Ammon's horn (tissue), 1 donor: Measurements from ENCODE around the gene ACD.

Source experiments
- DNase-seq: peaks from one replicate; pipeline ENCODE4 v3.0.0-alpha.2; 2016; ENCODE audit warnings: low spot score

ACD gene

DNA sequence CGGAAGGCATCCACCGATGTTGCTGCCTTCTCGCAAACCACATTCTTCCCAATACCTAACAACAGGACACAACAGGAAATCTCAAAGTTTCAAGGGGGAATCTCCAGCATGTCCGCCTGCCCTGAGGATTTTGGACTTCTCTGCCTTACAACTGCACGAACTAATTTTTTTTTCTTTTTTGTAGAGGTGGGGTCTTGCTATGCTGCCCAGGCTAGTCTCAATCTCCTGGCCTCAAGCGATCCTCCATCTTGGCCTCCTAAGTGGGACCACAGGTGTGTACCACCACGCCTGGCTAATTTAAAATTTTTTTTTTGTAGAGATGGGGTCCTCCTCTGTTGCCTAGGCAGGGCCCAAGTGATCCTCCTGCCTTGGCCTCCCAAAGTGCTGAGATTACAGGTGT, 15.9 kb upstream of the ACD start:
- no peak for DNase-seq

DNA sequence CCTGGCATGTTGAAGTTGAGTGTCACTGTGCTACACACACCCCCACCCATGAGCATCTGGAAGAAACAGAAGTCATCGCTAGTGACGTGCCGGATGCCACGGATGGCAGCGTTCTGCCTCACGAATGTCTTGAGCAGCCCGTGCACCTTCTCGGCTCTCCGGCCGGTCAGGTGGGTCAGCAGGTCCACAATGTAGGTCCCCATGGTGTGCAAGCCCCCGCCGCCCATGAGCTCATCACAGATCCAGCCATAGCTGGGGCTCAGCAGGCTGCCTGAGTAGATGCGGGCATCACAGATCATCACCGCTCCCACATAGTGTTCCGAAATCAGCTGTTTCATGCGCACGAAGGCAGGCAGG, 15.5 kb upstream of the ACD start:
- peak; percentile 15 for DNase-seq

DNA sequence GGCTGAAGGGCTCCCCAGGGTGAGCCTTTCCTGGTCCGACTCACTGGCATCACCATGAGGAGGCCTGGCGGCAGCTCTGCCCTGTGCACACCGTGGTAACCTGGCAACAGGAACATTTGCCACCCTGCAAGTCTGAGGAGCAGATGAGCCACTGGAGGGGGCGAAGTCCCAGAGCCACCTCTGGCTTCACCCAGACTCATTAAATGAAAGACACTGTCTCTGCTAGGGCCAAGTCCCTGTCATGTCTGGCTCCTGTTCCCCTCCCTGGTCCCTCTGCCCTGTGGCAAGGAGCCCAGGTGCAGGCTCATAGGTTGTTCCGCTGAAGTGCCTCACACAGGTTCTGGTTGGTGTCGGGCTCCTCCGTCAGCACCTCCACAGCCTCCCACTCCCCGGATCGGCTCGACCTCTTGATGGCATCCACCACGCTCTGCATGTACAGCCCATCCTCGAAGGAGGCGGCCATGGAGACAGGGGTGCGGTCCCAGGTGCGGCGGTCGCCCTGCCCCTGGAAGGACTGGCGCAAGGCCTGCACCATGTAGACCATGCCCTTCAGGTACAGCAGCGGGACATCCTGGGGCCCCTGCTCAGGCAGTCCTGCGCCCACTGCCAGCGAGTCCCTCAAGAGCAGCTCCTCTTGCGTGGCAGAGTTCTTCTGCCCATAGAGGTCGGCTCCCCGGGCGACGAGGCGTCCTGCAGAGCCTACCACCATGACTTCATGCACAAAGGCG, 15.0 kb upstream of the ACD start:
- DNase-seq, result no peak

DNA sequence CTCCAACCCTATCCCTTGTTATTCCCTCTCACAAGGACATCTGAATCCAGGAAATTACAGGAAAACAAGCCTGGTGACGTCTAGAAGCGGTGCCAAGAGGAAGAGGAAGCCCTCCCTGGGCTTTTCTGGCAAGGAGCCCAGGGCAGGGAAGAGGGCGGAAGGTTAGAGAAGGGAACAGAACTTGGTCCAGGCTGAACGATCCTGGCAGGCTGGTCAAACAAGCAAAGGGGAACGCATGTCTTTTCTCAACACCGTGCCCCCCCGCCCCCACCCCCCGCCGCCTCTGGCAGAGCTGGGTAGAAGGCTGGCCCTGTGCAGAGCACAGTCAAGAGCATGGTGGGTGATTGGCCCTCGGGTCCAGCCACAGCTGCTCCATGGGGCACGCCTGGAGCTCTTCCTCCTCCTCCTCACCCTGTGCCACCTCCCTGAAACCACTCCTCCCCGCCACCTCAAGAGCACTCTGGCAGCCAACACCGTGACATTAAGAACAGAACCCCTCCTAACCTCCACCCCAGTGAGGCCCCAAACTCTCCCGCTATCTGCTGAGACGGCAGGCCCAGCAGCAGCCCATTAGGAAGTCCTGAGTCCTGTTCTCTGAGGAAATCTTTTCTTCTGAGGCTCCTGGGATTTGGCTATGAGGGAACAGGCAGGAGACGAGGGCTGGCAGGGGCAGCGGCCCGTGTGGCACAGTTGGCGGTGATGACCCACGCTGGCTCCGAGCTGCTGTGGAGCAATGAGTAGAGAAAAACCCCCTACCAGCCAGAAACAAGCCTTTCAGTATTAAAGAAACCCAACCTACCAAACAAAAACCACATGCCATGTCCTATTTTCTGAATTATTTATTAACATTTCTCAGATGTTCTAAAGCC, 13.9 kb upstream of the ACD start:
- DNase-seq, result peak; percentile 69

DNA sequence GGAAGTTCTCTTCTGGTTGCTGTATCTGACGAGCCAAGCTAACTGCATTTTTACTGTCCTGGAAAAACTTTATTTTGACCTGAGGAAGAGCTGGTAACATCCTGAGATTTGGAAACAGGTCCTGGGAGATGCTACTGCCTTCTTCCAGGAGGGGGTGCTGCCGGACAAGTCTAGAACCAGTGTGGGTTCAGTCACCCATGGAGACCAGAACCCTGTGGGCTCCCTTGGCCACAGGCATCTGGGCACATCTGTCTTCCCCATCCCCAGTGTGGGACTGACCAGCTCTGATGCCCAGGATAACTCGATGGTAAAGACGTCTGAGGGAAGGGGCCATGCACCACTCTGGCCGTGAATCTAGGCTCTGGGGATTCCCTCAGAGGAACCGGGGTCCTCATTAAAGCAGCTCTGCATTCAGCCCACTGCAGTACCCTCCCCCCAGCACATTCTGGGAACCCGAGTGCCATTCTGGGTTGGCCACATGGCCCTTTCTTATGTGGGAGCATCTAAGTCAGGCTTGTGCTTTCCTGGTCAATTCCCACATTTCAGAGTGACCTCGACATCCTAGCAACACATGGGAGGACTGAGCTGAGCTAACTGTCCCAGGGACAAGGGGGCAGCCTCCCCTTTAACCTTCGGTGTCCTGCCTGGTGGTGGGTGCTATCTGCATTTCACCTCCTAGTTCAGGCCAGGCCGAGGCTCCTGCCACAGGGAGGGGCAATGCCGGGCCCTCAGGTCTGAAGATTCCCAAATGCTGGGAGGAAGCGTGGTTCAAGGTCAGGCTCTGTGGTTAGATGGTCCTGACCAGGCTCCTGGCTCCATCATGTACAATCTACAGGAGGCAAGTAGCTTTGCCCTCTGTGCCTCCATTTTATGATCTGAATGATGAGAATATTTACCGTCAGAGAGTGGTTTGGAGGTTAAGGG, 12.9 kb upstream of the ACD start:
- DNase-seq, result peak; percentile 77

DNA sequence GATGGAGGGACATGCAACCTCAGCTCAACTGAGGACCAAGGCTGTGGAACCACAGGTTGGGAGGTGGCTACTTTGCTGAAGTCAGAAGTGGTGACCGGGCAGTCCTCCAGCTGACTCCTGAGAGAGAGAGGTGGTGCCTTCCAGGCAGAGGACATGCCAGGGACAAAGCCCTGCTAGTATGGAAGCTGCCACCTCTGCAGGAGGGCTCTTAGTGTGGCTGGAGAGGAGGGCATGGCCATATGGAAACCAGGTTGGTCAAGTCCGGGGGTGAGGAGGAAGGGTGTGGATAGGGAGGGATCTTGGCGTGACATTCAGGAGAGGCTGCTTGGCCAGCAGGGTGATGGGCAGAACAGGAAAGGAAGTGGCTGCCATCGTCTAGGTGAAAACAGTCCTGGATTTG, 12.2 kb upstream of the ACD start:
- DNase-seq, result no peak

DNA sequence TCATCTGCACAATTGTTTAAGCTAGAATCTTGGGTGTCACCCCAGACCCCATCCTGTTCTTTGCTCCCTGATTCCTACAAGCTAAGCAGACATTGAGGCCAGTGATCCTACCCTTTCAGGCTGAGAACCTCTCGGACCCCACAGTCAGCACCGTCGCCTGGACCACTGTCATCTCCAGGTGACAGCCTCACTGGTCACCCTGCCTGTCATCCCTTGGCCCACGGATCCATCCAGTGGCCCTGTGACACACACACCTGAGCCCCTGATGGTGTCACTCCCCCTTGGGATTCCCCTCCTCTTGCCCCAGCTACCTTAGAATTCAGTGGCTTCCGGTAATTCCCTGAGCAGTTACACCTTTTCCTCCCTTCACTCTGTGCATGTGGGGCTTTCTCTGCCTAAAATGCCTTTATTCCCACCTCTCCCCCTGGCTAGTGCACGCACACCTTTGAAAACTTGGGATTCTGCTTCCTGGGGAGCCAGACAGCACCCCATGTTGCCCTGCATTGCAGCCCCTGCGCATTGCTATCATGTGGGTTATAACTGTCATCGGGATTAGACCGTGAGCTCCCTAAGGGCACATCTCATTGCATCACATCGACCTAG, 9.5 kb upstream of the ACD start:
- no peak for DNase-seq

DNA sequence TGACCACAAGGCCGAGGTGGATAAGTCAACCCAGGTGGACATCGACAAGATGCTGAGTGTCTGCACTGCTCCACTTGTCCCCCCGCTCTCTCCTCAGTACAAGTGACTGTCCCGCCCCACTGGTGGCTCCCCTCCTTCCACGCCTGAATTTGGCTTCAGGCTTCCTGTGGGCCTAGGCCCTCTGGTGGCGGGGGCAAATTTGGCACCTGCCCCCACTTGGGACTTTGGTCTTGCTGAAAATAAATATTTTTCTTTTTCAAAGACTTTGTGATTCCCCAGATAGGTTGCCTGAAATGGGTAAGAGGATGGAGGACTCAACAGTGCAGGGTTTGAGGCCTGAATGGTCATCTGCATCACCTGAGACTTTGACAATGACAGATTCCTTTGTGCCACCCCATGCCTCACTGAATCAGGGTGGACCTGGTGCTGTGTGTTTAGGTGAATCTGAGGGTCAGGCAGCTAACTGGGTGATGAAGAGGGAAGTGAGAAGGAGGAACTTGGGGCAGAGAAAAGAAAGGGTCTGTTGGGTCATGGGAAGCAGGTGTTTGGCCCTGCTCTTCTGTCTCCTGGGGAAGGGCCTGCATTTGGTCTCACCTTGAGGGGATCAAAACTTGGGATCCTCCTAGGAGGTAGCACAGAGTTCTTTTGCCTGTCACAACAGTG, 8.6 kb upstream of the ACD start:
- DNase-seq, result no peak

DNA sequence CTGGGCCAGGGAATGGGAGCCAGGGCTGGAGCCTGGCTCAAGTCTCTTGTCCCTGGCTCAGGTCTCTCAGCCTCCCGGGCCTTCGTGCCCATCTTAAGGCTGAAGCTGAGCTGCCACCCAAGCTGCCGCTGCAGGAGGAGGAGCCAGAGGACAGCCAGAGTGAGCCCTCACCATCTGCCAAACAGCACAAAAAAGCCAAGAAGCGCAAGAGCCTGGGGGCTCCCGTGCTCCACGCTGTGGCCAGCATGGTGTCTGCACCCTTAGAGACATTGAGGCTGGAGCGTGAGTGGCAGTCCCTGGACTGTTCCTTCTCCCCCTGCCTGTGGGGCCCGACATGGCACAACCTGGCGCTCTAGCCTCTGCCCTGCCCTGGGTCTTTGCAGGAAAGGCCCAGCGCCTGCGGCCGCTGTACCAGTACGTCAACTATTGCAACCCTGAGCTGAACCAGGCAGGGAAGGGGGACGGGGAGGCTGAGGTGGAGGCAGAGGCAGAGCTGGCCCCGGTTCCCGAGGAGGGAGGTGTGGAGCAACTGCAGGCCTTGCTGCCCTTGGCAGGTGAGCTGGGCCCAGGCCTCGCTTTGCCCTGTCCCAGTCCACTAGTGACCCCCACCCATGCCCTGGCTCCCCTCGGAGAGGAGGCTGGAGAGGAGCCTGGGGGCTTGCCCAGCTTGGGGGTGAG, 7.9 kb upstream of the ACD start:
- peak; percentile 94 for DNase-seq

DNA sequence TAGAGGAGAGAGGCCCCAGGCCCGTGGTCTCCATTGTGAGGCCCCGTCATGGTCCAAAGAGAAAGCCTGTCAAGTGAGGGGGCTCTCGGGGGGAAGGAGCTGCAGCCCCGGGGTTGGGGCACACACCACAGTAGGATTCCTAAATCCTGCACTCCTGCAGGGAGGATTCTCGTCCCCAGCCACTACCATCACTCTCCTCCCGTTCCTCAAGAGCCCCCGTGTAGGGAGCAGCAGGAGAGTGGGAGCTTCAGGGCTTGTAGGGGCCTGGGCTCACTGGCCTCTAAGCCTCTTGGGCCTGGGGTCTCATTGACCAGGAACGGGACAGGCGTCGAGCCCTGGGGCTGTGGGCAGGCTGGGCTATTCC, 7.4 kb upstream of the ACD start:
- DNase-seq, result no peak

DNA sequence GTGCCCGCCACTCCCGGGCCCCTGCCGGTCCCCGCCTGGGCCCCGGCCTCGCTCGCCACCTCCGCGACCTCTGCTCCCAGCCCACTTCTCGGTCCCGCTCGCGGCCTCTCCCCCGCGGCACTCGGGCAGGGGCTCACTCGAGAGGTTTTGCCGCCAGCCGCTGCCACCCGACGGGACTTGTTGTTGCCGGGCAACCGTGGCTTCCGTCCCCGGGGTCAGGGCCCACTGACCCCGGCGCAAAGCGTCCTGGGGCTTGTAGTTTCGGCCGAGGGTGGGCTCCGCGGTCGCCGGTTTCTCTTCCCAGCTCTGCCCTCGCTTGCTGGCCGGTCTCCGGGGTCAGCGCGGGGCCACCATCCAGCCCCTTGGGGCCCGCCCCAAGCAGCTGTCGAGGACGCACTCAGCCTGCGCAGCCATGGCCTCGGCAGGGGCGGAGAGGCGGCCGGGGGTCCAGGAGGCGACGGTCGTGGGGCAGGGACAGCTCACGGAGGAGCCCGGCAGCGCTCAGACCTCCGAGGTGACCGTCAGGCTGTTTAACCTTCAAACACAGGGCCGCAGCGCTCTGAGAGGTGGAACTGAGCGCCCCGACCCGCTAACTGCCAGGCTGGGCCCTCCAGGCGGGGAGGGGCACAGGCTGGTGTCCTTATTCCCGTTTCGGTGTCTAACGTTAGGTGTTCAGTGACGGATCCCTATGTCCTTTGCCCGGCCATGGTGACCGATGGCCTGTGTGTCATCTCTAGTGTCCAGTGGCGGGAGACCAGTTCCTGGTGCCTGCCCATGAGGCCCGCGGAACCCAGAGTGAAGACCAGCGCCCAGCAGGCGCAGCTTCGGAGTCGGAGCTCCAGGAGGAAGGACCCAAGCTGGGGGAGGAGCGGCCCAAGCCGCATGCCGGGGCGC, 6.7 kb upstream of the ACD start, which contains the start of the genes C16orf86 and ENKD1:
Gene C16orf86 (plus strand): TSS at position 256 of the 894 bp plus-strand sequence. CDS start 157 bp downstream, at position 413.
Gene ENKD1 (minus strand): TSS at position 192 of the 894 bp plus-strand sequence. CDS start 308 bp downstream, outside the sequence.
- DNase-seq, result peak; percentile 88

DNA sequence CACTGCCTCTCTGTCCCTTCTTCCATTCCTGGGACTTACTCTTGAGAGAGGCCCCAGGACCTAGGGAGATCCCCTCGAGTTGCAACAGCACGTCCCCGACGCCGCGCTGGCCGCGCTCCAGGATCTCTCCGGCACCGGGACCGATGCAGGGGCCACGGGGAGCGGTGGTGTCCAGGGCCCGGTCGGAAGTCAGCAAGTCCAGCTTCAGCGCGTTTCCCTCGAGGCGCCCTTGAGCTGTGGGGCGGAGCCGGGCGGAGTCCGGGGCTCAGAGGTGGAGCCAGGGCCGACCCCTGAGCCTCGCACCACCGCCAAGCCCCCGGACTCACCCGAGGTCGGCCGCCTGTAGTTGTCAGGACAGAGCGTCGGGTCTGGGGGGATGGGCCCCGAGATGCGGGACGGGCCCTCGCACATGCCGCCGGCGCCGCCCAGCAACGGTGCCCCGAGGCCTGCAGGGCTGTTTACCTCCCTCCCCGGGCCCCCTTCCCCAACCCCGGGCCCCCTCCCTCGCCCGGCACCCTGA, 6.0 kb upstream of the ACD start:
- DNase-seq, result no peak

DNA sequence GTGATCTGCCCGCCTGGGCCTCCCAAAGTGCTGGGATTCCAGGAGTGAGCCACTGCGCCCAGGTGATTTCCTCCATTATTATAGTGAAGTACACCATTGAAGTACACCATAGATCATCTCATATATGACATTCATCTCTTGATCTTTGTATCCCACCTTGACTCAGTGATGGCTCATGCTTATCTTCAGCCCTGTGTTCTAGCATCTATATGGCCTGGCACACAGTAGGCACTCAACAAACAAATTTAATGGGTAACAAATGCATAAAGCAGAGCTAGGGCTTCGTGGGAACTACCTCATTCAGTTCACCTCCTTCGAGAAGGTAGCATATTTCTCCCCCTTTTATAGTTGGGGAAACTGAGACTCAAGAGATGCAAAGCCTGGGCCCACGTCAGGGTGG, 5.5 kb upstream of the ACD start:
- no peak for DNase-seq

DNA sequence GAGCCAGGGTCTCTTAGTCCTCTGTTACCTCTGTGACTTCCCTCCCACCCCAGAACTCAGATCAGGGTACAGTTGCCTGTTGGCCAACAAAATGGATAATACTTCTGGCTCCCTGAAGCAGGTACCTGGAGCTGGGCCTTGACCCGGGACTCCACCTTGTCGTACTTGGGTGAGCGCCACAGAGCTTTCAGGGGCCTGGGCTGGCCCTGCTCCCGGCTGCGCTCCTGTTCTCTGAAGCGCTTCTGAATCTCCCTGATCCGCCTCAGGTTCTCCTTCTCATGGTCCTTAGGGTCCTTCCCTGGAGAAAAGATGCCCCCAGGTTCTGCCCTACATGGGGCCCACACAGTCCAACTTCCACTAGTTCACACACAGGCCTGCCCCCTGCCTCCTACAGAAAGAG, 4.8 kb upstream of the ACD start:
- DNase-seq, result no peak

DNA sequence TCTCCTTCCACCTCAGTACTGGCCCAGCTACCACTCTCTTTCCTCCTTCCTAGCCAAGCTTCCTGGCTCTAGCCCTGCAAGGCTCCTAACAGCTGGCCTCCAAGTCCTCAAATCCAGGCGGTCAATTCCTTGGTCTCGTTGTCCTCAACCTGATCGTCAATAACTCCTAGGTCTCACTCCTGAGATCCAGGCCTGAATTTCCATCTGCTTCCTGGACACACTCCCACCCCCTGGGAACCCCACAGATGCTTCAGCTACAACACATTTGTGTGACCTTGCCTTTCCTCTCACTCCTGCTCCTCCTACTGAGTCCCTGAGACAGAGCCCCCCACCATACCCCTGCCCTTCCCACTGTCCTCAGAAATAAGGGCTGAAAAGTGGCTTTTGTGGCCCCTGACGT, 4.2 kb upstream of the ACD start:
- no peak for DNase-seq

DNA sequence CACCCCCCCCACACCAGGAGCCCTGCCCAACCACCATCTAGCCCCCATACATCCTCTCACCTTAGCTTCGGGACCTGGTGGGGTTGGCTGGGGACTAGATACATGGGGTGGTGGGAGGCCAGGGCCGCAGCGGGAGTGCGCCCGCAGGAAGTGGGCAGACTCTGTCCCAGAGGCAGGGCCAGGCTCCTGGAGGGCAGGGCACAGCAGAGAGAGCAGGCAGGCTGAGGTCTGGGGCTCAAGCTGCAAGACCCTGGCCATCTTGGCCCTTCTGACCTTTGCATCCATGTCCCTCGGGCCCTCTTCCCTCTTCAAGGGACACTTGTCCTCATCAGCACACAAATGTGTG, 3.8 kb upstream of the ACD start:
- no peak for DNase-seq

DNA sequence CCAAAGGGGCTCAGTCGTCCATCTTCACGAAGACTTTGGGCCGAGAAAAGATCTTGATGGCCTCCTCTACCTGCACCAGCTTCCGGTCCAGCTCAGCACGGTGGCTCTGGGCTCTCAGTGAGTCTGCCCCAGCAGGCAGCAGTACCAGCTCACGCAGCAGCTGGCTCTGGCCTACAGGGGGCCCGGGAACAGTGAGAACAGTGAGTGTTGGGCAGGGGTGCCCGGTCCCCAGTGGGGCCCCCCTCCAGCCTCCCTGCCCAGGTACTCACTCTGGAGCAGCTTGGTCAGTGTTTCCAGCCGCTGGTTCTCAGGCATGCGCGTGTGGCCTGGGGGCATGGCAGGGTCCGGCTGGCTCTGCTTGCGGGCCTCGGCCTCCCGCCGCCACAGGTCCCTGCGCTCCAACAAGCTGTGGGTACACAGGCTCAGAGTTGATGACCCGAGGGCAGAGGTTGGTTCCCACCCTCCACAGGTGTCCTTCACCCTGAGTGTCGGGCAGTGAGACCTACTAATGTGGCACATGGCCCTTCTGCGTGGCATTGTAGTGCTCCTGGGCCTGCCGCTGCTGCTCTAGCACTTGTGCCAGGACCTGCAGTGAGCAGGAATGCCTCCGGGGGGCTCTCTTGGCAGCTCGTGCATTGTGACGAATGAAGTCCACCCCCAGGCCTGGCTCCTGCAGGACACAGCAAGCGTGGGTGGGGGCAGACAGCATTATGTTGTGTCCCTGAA, 3.3 kb upstream of the ACD start:
- no peak for DNase-seq

DNA sequence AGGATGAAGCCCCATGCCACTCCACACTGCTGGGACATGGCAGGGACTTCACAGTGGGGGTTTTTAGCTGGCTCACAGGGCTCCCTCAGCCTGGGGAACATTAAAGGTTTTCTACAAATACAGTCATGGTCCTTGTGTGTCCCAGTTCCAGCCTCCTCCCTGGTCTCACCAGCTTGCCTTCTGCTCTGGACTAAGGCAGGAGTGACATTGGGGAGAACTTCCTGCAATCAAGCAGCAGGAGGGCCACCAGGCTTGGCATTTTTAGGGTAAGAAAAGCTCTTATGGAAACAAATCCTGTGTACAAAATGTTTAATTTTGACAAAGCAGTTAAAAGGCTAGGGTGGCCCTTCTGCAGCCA, 2.6 kb upstream of the ACD start:
- no peak for DNase-seq
